ENCODE measurements around the gene TRAF7. TPM values are rescaled to one million over a fixed set of nuclear protein-coding genes. Genes with fewer than 3 reads are reported as not detected.
"Not testable (repeated sequence)": the region's sequence is repeated elsewhere in the genome, so short reads cannot be mapped to it uniquely, and the experiment has no call there.

Gene TRAF7
- total RNA-seq, 1 donor from 2014 or later, result 80.3 TPM

GRCh38 chr16:2114885-2115590, 40.5 kb upstream of the TRAF7 start:
- DNase-seq; H3K9me3 Mint-ChIP-seq; H3K4me1 Mint-ChIP-seq; intact Hi-C loops (cut with micrococcal nuclease); H3K27me3 Mint-ChIP-seq; H3K27ac Mint-ChIP-seq; H3K36me3 Mint-ChIP-seq (ENCODE audit: low read depth); H3K4me3 Mint-ChIP-seq: not testable (repeated sequence)

GRCh38 chr16:2115591-2115973, 40.0 kb upstream of the TRAF7 start:
- H3K36me3 Mint-ChIP-seq (ENCODE audit: low read depth), result no peaks in the 10 kb centered on the region
- intact Hi-C loops (cut with micrococcal nuclease), result no loop called here
- H3K4me1 Mint-ChIP-seq, result no peaks in the 10 kb centered on the region

GRCh38 chr16:2116428-2116827, 39.2 kb upstream of the TRAF7 start:
- H3K9me3 Mint-ChIP-seq; H3K27ac Mint-ChIP-seq; H3K36me3 Mint-ChIP-seq (ENCODE audit: low read depth); H3K4me3 Mint-ChIP-seq; H3K27me3 Mint-ChIP-seq; DNase-seq; H3K4me1 Mint-ChIP-seq; intact Hi-C loops (cut with micrococcal nuclease): not testable (repeated sequence)

More at GRCh38 chr16:2115591-2115973, 40.0 kb upstream of the TRAF7 start:
- Mint-ChIP-seq H3K9me3 (no peaks in the 10 kb centered on the region), H3K4me3 (no peak overlapping the region), H3K27me3 (no peaks in the 10 kb centered on the region), H3K27ac (no peak overlapping the region)
- DNase-seq, result no peak

GRCh38 chr16:2117341-2117740, 38.2 kb upstream of the TRAF7 start:
- DNase-seq; H3K4me1 Mint-ChIP-seq; H3K9me3 Mint-ChIP-seq; H3K27me3 Mint-ChIP-seq; H3K27ac Mint-ChIP-seq; intact Hi-C loops (cut with micrococcal nuclease); H3K4me3 Mint-ChIP-seq; H3K36me3 Mint-ChIP-seq (ENCODE audit: low read depth): not testable (repeated sequence)

GRCh38 chr16:2117960-2118722, 37.4 kb upstream of the TRAF7 start:
- intact Hi-C loops (cut with micrococcal nuclease); H3K36me3 Mint-ChIP-seq (ENCODE audit: low read depth); H3K4me1 Mint-ChIP-seq; H3K27ac Mint-ChIP-seq; H3K9me3 Mint-ChIP-seq; DNase-seq; H3K4me3 Mint-ChIP-seq; H3K27me3 Mint-ChIP-seq: not testable (repeated sequence)

- H3K36me3 Mint-ChIP-seq (ENCODE audit: low read depth); H3K4me1 Mint-ChIP-seq; H3K9me3 Mint-ChIP-seq; H3K27ac Mint-ChIP-seq; H3K4me3 Mint-ChIP-seq; H3K27me3 Mint-ChIP-seq; DNase-seq; intact Hi-C loops (cut with micrococcal nuclease): not testable (repeated sequence)
Measured at GRCh38 chr16:2121325-2121724, 34.3 kb upstream of the TRAF7 start.

GRCh38 chr16:2121853-2122252, 33.7 kb upstream of the TRAF7 start:
- H3K4me3 Mint-ChIP-seq, result no peak overlapping the region
- H3K4me1 Mint-ChIP-seq, result no peaks in the 10 kb centered on the region
- no peak for DNase-seq
- H3K36me3 Mint-ChIP-seq (ENCODE audit: low read depth), result no peaks in the 10 kb centered on the region
- H3K27ac Mint-ChIP-seq, result no peak overlapping the region
- no peaks in the 10 kb centered on the region for H3K9me3 Mint-ChIP-seq
- intact Hi-C loops (cut with micrococcal nuclease), result no loop called here
- H3K27me3 Mint-ChIP-seq, result no peaks in the 10 kb centered on the region

GRCh38 chr16:2122429-2122828, 33.2 kb upstream of the TRAF7 start:
- intact Hi-C loops (cut with micrococcal nuclease), result no loop called here
- no peak for DNase-seq
- Mint-ChIP-seq H3K9me3 (no peaks in the 10 kb centered on the region), H3K27ac (no peak overlapping the region), H3K4me1 (no peaks in the 10 kb centered on the region), H3K27me3 (no peaks in the 10 kb centered on the region), H3K36me3 (ENCODE audit: low read depth) (no peaks in the 10 kb centered on the region), H3K4me3 (no peak overlapping the region)

GRCh38 chr16:2122934-2123683, 32.5 kb upstream of the TRAF7 start:
- H3K36me3 Mint-ChIP-seq (ENCODE audit: low read depth); H3K27ac Mint-ChIP-seq; H3K9me3 Mint-ChIP-seq; DNase-seq; H3K4me1 Mint-ChIP-seq; intact Hi-C loops (cut with micrococcal nuclease); H3K27me3 Mint-ChIP-seq; H3K4me3 Mint-ChIP-seq: not testable (repeated sequence)

- intact Hi-C loops (cut with micrococcal nuclease); H3K27ac Mint-ChIP-seq; H3K36me3 Mint-ChIP-seq (ENCODE audit: low read depth); H3K4me3 Mint-ChIP-seq; H3K27me3 Mint-ChIP-seq; H3K9me3 Mint-ChIP-seq; DNase-seq; H3K4me1 Mint-ChIP-seq: not testable (repeated sequence)
Measured at GRCh38 chr16:2123706-2124376, 31.7 kb upstream of the TRAF7 start.

GRCh38 chr16:2124377-2124693, 31.2 kb upstream of the TRAF7 start:
- H3K27me3 Mint-ChIP-seq; DNase-seq; H3K27ac Mint-ChIP-seq; H3K4me3 Mint-ChIP-seq; H3K4me1 Mint-ChIP-seq; H3K36me3 Mint-ChIP-seq (ENCODE audit: low read depth); intact Hi-C loops (cut with micrococcal nuclease); H3K9me3 Mint-ChIP-seq: not testable (repeated sequence)

GRCh38 chr16:2124694-2125444, 30.7 kb upstream of the TRAF7 start:
- H3K27ac Mint-ChIP-seq; H3K4me3 Mint-ChIP-seq; H3K4me1 Mint-ChIP-seq; DNase-seq; H3K27me3 Mint-ChIP-seq; intact Hi-C loops (cut with micrococcal nuclease); H3K9me3 Mint-ChIP-seq; H3K36me3 Mint-ChIP-seq (ENCODE audit: low read depth): not testable (repeated sequence)

GRCh38 chr16:2125609-2126008, 30.0 kb upstream of the TRAF7 start:
- H3K36me3 Mint-ChIP-seq (ENCODE audit: low read depth); H3K27ac Mint-ChIP-seq; H3K27me3 Mint-ChIP-seq; intact Hi-C loops (cut with micrococcal nuclease); DNase-seq; H3K4me1 Mint-ChIP-seq; H3K9me3 Mint-ChIP-seq; H3K4me3 Mint-ChIP-seq: not testable (repeated sequence)
